GM10266 (cell line): ENCODE data around the gene SPARCL1.
"Not testable (repeated sequence)": the region's sequence is repeated elsewhere in the genome, so short reads cannot be mapped to it uniquely, and the experiment has no call there.

Source experiments
- DNase-seq: peaks from one replicate; pipeline ENCODE4 v3.0.0; 2012; ENCODE audit errors: extremely low spot score
- TF ChIP-seq, protein P1 (sequence below): IDR thresholded peaks from 2 replicates; pipeline ENCODE4 v1.5.1; 2012; ENCODE audit warnings: mild to moderate bottlenecking, low read depth; ENCODE audit not compliant: control insufficient read depth, insufficient read depth; ENCODE audit errors: missing control alignments

The SPARCL1 gene

DNA sequence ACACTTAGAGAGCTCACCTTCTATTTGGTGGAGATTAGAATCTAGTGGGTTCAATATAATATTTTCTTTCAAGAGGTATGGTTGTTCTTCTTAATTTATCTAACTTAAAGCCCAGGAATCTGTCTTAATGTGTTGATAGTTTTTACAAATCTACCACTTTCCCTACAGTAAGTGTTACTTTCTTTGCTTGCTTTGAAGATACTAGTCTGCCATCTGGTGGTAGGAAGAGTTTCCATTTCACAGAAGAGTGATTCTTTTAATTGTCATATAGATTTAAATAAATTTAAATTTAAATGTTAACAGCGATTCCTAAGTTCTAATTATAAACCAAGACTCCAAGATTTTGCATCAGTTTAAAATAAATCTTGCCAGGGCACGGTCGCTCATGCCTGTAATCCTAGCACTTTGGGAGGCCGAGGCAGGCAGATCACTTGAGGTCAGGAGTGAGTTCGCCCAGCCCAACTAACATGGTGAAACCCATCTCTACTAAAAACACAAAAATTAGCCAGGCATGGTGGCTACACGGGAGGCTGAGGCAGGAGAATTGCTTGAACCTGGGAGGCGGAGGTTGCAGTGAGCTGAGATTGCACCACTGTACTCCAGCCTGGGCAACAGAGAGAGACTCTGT lies 63.3 kb downstream of the SPARCL1 start:
- TF ChIP-seq, protein P1, sequence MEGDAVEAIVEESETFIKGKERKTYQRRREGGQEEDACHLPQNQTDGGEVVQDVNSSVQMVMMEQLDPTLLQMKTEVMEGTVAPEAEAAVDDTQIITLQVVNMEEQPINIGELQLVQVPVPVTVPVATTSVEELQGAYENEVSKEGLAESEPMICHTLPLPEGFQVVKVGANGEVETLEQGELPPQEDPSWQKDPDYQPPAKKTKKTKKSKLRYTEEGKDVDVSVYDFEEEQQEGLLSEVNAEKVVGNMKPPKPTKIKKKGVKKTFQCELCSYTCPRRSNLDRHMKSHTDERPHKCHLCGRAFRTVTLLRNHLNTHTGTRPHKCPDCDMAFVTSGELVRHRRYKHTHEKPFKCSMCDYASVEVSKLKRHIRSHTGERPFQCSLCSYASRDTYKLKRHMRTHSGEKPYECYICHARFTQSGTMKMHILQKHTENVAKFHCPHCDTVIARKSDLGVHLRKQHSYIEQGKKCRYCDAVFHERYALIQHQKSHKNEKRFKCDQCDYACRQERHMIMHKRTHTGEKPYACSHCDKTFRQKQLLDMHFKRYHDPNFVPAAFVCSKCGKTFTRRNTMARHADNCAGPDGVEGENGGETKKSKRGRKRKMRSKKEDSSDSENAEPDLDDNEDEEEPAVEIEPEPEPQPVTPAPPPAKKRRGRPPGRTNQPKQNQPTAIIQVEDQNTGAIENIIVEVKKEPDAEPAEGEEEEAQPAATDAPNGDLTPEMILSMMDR, result peak; percentile 43

DNA sequence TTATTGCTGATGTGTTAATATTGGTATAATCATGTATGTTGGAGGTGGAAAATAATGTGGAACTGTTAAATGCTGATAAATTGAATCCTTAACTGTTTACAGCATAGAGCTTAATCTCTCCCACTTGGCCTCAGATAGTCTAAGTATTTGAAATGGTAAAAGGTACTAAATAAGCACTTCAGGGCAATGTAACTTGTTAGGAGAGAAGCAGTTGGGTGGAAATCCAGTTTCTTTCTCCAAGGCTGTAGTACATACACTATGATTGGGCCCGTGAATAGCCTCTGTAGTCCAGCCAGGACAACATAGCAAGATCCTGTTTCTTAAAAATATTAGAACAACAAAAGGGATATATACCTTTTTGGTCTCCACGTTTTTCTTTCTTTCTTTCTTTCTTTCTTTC lies 67.1 kb downstream of the SPARCL1 start:
- TF ChIP-seq, protein P1, result no peak
- DNase-seq, result no peak

More for the DNA sequence above, 63.3 kb downstream of the SPARCL1 start:
- DNase-seq, result peak; percentile 38

DNA sequence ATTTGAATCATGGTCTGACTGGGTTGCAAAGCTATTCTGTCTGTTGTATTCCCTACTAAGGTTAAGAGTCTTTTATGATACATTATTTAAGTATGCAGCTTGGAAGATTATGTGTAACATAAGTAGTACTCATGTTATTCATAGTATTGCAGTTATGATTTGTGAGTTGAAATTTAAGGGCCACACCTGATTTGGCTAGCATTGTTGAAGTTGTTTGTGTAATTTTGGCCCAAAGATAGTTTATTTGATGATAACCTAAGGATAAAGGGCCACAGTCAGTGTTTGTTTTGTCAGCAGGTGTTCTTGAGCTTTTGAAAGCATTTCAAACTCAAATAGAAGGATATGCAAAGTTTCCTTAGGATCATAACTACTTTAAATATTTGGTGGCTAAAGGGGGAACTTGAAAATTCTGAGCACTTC lies 67.9 kb downstream of the SPARCL1 start:
- TF ChIP-seq, protein P1, result no peak
- no peak for DNase-seq

DNA sequence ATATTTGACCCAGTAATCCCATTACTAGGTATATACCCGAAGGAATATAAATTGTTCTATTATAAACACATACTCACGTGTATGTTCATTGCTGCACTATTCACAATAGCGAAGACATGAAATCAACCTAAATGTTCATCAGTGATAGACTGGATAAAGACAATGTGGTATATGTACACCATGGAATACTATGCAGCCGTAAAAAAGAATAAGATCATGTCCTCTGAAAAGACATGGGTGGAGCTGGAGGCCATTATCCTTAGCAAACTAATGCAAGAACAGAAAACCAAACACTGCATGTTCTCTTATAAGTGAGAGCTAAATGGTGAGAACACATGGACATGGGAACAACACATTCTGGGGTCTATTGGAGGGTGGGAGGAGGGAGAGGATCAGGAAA lies 70.3 kb downstream of the SPARCL1 start:
- no peak for DNase-seq
- TF ChIP-seq, protein P1, result no peak

DNA sequence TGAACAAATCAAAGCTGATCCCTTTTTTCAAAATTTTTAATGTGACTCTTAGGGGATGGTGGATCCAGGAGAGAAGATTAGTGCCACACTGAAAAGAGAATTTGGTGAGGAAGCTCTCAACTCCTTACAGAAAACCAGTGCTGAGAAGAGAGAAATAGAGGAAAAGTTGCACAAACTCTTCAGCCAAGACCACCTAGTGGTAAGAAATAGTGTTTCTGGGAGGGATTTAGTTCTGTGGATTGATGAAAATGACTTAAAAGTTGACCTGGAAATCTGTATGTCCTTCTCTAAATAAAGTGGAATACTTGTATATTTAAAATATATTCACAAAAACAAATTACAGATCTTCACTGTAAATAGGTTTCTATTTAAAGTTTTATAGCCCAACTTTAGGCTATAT lies 77.6 kb downstream of the SPARCL1 start:
- no peak for DNase-seq
- TF ChIP-seq, protein P1, result no peak

DNA sequence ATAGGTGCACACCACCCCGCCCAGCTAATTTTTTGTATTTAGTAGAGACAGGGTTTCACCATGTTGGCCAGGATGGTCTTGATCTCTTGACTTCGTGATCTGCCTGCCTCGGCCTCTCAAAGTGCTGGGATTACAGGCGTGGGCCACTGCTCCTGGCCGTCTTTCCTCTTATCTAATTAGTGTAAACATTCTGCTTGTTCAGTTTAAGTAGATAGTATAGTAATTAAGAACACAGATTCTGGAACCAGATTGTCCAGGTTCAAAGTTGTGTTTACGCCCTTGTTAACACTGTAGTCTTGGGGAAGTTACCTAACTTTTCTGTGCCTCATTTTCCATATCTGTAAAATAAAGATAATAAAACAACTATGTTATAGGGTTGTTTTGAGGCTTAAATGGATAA lies 82.8 kb downstream of the SPARCL1 start:
- DNase-seq, result not testable (repeated sequence)

DNA sequence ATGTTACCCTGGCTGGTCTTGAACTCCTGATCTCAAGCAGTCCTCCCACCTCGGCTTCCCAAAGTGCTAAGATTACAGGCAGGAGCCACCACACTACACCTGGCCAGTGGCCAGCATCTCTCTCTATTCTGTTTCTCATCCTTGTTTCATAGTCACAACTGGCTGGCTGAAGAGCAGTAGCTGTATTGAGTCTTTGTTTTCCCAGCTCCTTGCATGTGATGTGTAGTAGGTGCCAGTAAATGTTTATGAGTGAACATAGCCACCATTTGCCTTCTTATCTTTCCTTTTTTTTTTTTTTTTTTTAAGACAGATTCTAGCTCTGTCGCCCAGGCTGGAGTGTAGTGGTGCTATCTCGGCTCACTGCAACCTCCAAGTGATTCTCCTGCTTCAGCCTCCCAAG lies 83.2 kb downstream of the SPARCL1 start:
- TF ChIP-seq, protein P1, result no peak
- DNase-seq, result no peak

DNA sequence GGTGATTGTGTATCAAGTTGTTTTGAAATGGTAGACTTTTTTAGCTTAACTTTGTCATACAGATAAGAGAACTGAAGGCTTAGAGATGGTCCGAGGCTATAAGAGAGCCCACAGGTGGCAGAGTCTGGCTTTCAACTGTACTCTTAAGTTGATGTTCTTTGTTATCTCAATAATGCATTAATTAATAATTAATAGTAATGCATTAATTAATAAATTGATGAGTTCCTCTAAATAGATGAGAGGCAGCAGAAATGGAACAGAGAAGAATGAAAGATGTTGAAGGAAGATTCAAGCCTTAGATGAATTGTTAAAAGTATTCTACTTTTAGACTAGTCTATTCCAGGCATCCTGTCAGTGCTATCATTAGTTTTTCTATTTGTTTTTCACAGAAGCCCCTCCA lies 84.4 kb downstream of the SPARCL1 start:
- no peak for DNase-seq
- TF ChIP-seq, protein P1, result no peak
